HepG2 (cell line): ENCODE data around the gene SIRT6. TPM values are rescaled to one million over a fixed set of nuclear protein-coding genes. Genes with fewer than 3 reads are reported as not detected.

ENCODE experiments used
- AHR ChIP-seq: IDR thresholded peaks from 2 replicates; pipeline ENCODE4 v1.6.1; 2018; ENCODE audit warnings: missing genetic modification reagents, missing compliant biosample characterization
- CSRNP1 ChIP-seq: sonication (generic); formaldehyde crosslinking; IDR thresholded peaks from 2 replicates; pipeline ENCODE4 v1.8.1; 2023; ENCODE audit warnings: mild to moderate bottlenecking, missing genetic modification reagents
- CTCF ChIP-seq: sonication (generic); formaldehyde crosslinking; IDR thresholded peaks from 2 replicates; pipeline ENCODE4 v1.5.0; 2020; ENCODE audit warnings: mild to moderate bottlenecking, missing genetic modification reagents, moderate library complexity
- FLYWCH1 ChIP-seq: sonication (generic); formaldehyde crosslinking; IDR thresholded peaks from 2 replicates; pipeline ENCODE4 v1.8.1; 2023; ENCODE audit warnings: mild to moderate bottlenecking, missing genetic modification reagents
- FOXK1 ChIP-seq: sonication (generic); formaldehyde crosslinking; IDR thresholded peaks from 2 replicates; pipeline ENCODE4 v1.4.0; 2020; ENCODE audit warnings: low read depth, missing genetic modification reagents, borderline replicate concordance
- GFI1 ChIP-seq: sonication (generic); formaldehyde crosslinking; IDR thresholded peaks from 2 replicates; pipeline ENCODE4 v1.5.0; 2020; ENCODE audit warnings: missing genetic modification reagents, mild to moderate bottlenecking, borderline replicate concordance
- HNRNPLL ChIP-seq: fragments of 200-400 bp; formaldehyde crosslinking; IDR thresholded peaks from 2 replicates; pipeline ENCODE4 v1.6.1; 2017; ENCODE audit warnings: mild to moderate bottlenecking, low read depth, low read length; ENCODE audit not compliant: poor library complexity, severe bottlenecking
- HOXA9 ChIP-seq: sonication (generic); formaldehyde crosslinking; IDR thresholded peaks from 2 replicates; pipeline ENCODE4 v1.8.1; 2022; ENCODE audit warnings: missing genetic modification reagents, mild to moderate bottlenecking, moderate library complexity, borderline replicate concordance
- KLF6 ChIP-seq: IDR thresholded peaks from 2 replicates; pipeline ENCODE4 v1.8.0; 2016; ENCODE audit warnings: missing biosample characterization, missing genetic modification reagents
- MYNN ChIP-seq: sonication (generic); formaldehyde crosslinking; IDR thresholded peaks from 2 replicates; pipeline ENCODE4 v1.4.0; 2020; ENCODE audit warnings: mild to moderate bottlenecking, low read depth, missing genetic modification reagents
- NCOA1 ChIP-seq: sonication (generic); formaldehyde crosslinking; IDR thresholded peaks from 2 replicates; pipeline ENCODE4 v1.9.0; 2021; ENCODE audit warnings: missing genetic modification reagents
- PAWR ChIP-seq: sonication (generic); formaldehyde crosslinking; IDR thresholded peaks from 2 replicates; pipeline ENCODE4 v1.4.0; 2020; ENCODE audit warnings: missing genetic modification reagents, mild to moderate bottlenecking, borderline replicate concordance
- PHB2 ChIP-seq: fragments of 450-650 bp; IDR thresholded peaks from 2 replicates; pipeline ENCODE4 v1.6.1; 2018; ENCODE audit not compliant: partially characterized antibody
- POGZ ChIP-seq: sonication (generic); formaldehyde crosslinking; IDR thresholded peaks from 2 replicates; pipeline ENCODE4 v1.4.0; 2020; ENCODE audit warnings: mild to moderate bottlenecking, missing genetic modification reagents
- RFX1 ChIP-seq: fragments of 450-650 bp; IDR thresholded peaks from 2 replicates; pipeline ENCODE4 v1.6.1; 2017
- STAG1 ChIP-seq: sonication (generic); formaldehyde crosslinking; IDR thresholded peaks from 2 replicates; pipeline ENCODE4 v1.4.0; 2020; ENCODE audit warnings: missing genetic modification reagents
- TBX2 ChIP-seq: sonication (generic); formaldehyde crosslinking; IDR thresholded peaks from 2 replicates; pipeline ENCODE4 v1.5.0; 2020; ENCODE audit warnings: missing genetic modification reagents, mild to moderate bottlenecking, borderline replicate concordance
- ZBTB2 ChIP-seq: sonication (generic); formaldehyde crosslinking; IDR thresholded peaks from 2 replicates; pipeline ENCODE4 v1.8.0; 2022; ENCODE audit warnings: low read depth, missing genetic modification reagents
- ZBTB7A ChIP-seq: sonication (generic); formaldehyde crosslinking; IDR thresholded peaks from 2 replicates; pipeline ENCODE4 v1.8.0; 2022; ENCODE audit warnings: mild to moderate bottlenecking, missing genetic modification reagents
- ZFP82 ChIP-seq: sonication (generic); formaldehyde crosslinking; IDR thresholded peaks from 2 replicates; pipeline ENCODE4 v1.5.1; 2020; ENCODE audit warnings: mild to moderate bottlenecking, missing genetic modification reagents, borderline replicate concordance
- ZFX ChIP-seq: sonication (generic); formaldehyde crosslinking; IDR thresholded peaks from 2 replicates; pipeline ENCODE4 v1.4.0; 2020; ENCODE audit warnings: mild to moderate bottlenecking, low read depth, missing genetic modification reagents, moderate library complexity
- ZNF383 ChIP-seq: sonication (generic); formaldehyde crosslinking; IDR thresholded peaks from 2 replicates; pipeline ENCODE4 v1.4.0; 2020; ENCODE audit warnings: missing genetic modification reagents, mild to moderate bottlenecking, borderline replicate concordance
- ZNF430 ChIP-seq: sonication (generic); formaldehyde crosslinking; IDR thresholded peaks from 2 replicates; pipeline ENCODE4 v1.9.0; 2021; ENCODE audit warnings: mild to moderate bottlenecking, missing genetic modification reagents
- ZNF501 ChIP-seq: sonication (generic); formaldehyde crosslinking; IDR thresholded peaks from 2 replicates; pipeline ENCODE4 v1.5.1; 2020; ENCODE audit warnings: mild to moderate bottlenecking, moderate library complexity, missing genetic modification reagents
- ZNF569 ChIP-seq: sonication (generic); formaldehyde crosslinking; IDR thresholded peaks from 2 replicates; pipeline ENCODE4 v1.5.0; 2020; ENCODE audit warnings: mild to moderate bottlenecking, missing genetic modification reagents, moderate library complexity, borderline replicate concordance
- ZNF614 ChIP-seq: IDR thresholded peaks from 2 replicates; pipeline ENCODE4 v1.6.1; 2018; ENCODE audit warnings: missing biosample characterization, missing genetic modification reagents, inconsistent platforms, borderline replicate concordance
- ZNF776 ChIP-seq: sonication (generic); formaldehyde crosslinking; IDR thresholded peaks from 2 replicates; pipeline ENCODE4 v1.4.0; 2020; ENCODE audit warnings: mild to moderate bottlenecking, missing genetic modification reagents
- ZNF792 ChIP-seq: IDR thresholded peaks from 2 replicates; pipeline ENCODE4 v1.6.1; 2016
- ZNF839 ChIP-seq: sonication (generic); formaldehyde crosslinking; IDR thresholded peaks from 2 replicates; pipeline ENCODE4 v1.4.0; 2020; ENCODE audit warnings: missing genetic modification reagents, mild to moderate bottlenecking, borderline replicate concordance
- polyA plus RNA-seq, 8 experiments: library from polyadenylated mRNA; depleted of rRNA in 3 of 8; stranded (reverse) in 7 of 8; unstranded in 1 of 8; fragments of >200 nt; fragmentation: Illumina TruSeq in 4 of 8; extraction: Trizol in 4 of 8; gene quantifications; 2 replicates each; pipeline versions ENCODE4 v1.2.1 to v1.2.3, GENCODE V29; 2011 to 2016; ENCODE audit warnings: low read depth in 4 of 8, missing spikeins in 1 of 8, mixed read lengths in 1 of 8; ENCODE audit not compliant: insufficient read depth in 1 of 8
- total RNA-seq, 5 experiments: library from RNA; depleted of rRNA; stranded (reverse); fragments of >200 nt; fragmentation: Illumina TruSeq; extraction: Trizol; gene quantifications; 2 replicates each; pipeline ENCODE4 v1.2.3, GENCODE V29; 2016; ENCODE audit warnings: low read depth in 1 of 5

The SIRT6 gene
- total and polyA plus RNA-seq, 2 of the 13 experiments (the other 11 are each of a cell fraction or from before 2014, with no cell fraction given), result 11.0 to 18.4 TPM

DNA sequence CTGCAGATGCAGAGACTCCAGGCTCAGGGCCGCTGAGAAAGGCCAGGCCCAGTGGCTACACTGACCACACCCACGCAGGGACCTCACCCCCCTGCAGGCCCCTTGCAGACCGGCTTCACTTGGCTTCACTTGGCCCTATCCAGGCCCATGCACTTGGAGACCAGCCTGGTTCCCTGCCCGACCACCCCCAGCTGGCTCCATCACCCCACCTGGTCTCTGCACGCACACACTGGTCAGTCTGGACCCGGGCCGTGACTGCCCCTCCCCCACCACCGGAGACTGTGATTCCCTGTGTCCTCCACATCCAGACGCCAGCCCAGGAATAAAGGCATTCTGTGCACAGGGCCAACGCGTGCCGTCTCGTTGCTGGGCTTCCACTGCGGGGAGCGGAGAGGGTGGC is 42.1 kb upstream of the SIRT6 start (continued):
- TF ChIP-seq ZFP82 (CRISPR knock-in tag), result no peak
- TF ChIP-seq ZNF776, result no peak
- TF ChIP-seq CTCF (CRISPR knock-in tag), result 0 out of 2 replicates have a peak, but pooled peaks have one; percentile 3
- TF ChIP-seq ZNF430 (CRISPR knock-in tag), result peak; percentile 42; the same call in 1 of the 2 replicates
- no peak for TF ChIP-seq ZNF792 (CRISPR knock-in tag)
- TF ChIP-seq TBX2, result peak; percentile 35; the same call in 1 of the 2 replicates
- 0 out of 2 replicates have a peak, but pooled peaks have one; percentile 42 for TF ChIP-seq NCOA1 (CRISPR knock-in tag)
- TF ChIP-seq ZBTB2 (CRISPR knock-in tag), result 0 out of 2 replicates have a peak, but pooled peaks have one; percentile 24
- TF ChIP-seq AHR, result no peak
- no peak for TF ChIP-seq FOXK1 (CRISPR knock-in tag)
- peak; percentile 30 for TF ChIP-seq HNRNPLL
- TF ChIP-seq FLYWCH1, result no peak
- no peak for TF ChIP-seq ZNF383 (CRISPR knock-in tag)
- TF ChIP-seq POGZ (CRISPR knock-in tag), result no peak
- peak; percentile 79 for TF ChIP-seq ZFX (CRISPR knock-in tag)
- TF ChIP-seq PHB2, result no peak
- no peak for TF ChIP-seq ZNF569 (CRISPR knock-in tag)
- 0 out of 2 replicates have a peak, but pooled peaks have one; percentile 26 for TF ChIP-seq ZNF501 (CRISPR knock-in tag)
- TF ChIP-seq STAG1 (CRISPR knock-in tag), result no peak
- no peak for TF ChIP-seq ZBTB7A (CRISPR knock-in tag)
- no peak for TF ChIP-seq PAWR (CRISPR knock-in tag)
- no peak for TF ChIP-seq KLF6
- 0 out of 2 replicates have a peak, but pooled peaks have one; percentile 29 for TF ChIP-seq CSRNP1
- TF ChIP-seq ZNF839, result 0 out of 2 replicates have a peak, but pooled peaks have one; percentile 35
- no peak for TF ChIP-seq ZNF614
- TF ChIP-seq GFI1 (CRISPR knock-in tag), result peak; percentile 53; the same call in 1 of the 2 replicates
- TF ChIP-seq RFX1, result no peak
- no peak for TF ChIP-seq HOXA9 (CRISPR knock-in tag)
- no peak for TF ChIP-seq MYNN (CRISPR knock-in tag)
